Superior temporal gyrus (tissue), 1 donor: ENCODE results near the gene CPPED1.

Experiments used
- DNase-seq: peaks from one replicate; pipeline ENCODE4 v3.0.0-alpha.2; 2016; ENCODE audit errors: extremely low spot score

CPPED1 gene

DNA sequence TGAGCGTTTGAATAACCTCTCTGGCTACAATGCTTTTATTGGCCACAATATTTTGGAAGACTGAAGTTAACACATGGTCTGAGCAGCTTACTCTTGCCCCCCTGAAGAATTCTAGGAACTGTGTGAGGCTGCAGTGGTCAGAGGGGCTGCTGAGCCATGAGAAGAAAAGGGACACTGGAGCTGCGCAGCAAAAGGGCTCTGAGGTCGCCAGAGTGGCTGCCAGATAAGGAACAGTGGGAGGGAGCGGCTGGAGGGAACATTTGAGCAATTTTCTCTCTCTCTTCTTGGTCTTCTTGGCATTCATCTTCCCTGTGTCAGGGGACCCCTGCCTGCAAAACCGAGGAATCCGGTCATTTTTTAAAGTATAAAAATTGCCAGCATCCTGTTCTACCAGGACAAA is 66.1 kb downstream of the CPPED1 start:
- no peak for DNase-seq

DNA sequence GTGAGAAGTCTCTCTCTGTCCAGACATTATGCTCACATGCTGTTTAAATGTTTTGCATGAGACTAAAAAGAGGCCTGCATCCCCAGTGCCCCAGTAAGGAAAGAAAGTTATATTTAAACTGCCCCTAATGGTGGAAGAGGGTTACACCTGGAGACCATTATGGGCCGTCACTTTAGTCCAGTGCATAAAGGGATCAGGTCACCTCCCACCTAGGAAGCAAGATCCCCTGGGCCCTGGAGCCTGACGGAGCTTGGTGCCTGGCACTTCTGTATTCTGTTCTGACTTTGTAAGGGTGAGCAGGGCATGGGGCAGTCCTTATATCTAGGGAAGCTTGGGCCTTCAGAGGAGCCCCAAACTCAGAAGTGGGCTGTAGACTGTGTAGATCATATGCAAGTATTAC is 67.9 kb downstream of the CPPED1 start:
- DNase-seq = no peak

DNA sequence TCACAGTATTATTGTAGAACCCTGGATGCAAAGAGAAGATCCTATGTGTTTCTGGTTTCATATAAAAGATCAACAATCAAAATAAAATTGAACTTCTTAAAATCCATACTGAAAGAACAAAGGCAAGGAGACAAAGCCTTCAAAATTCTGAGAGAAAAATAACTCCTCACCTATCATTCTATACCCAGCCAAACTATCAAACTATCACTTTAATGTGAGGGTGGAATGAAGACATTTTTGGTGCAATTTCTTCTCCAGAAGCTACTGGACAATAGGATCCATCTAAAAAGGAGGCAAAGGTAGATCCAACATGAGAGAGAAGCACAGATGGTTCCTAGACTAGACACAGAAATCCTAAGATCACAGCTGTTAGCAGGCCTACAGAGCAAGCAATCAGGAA is 71.1 kb downstream of the CPPED1 start:
- DNase-seq = no peak

DNA sequence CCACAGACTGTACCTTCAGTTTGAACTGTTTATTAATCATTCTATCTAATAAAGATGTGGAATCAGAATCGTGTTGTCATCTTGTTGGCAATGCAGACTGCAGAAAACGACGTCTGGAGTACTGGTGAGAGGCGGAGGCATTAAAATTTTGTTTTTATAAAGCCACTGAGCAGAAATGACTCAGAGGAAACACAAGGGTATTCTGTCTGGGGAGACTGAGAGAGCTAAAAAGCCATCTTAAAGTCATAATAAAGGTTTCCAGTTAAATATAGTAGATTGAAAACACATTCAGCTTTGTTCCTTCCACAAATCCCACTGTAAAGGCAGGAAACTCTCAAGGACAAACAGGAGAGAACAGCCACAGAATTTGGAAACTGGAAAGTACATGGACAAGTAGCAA is 74.2 kb downstream of the CPPED1 start:
- no peak for DNase-seq

DNA sequence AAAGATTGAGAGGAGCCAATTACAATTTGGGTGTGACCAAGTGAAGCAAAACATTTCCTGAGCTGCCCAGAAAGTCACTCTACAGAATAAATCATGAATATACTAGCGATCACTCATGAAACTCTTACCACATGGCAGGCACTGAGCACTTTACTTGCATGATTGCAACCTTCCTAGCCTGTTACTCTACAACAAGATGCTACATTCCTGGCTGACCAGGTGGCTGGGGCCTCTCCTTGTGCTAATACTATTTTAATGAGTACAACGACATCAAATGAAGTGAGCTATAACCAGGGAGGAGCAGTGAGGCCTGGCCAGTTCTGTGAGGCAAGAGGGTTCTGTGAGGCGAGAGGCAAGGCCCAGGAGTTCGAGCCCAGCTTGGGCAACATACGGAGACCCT is 75.2 kb downstream of the CPPED1 start:
- DNase-seq = no peak

DNA sequence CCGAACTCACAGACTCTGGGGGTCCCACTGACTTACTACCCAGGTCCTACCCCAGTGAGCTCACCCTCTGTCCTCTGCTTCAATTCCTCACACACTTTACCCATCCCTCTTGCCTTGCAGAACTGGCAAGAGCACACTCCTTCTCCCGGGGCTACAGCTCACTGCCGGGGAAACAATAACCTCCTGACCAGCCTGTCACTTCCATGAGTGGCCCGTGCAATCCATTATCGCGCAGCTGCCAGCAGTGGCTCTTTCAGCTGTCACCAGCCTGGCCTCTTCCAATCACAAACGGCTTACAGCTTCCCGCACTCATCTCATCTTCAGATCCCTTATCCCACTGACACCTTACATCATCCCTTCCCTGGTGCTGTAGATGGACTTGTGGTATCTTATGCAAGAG is 79.5 kb downstream of the CPPED1 start:
- no peak for DNase-seq

DNA sequence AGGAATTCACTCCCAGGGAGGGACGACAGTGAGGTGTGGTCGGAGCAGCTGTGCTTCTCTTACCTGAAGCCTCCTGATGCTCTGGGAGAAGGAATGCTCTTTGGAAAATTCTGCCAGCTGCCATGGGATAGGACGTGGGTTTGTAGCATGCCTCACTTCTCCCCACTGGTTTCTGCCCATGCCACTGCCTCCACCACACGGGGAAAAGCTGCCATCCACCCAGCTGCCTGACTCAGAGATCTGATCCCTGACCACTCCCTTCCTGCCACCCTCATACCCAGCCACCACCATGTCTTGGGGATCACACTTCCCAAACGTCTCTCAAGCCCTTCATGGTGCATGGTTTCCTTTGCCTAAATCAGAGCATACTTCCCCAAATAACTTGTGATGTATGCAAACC is 80.0 kb downstream of the CPPED1 start:
- no peak for DNase-seq

DNA sequence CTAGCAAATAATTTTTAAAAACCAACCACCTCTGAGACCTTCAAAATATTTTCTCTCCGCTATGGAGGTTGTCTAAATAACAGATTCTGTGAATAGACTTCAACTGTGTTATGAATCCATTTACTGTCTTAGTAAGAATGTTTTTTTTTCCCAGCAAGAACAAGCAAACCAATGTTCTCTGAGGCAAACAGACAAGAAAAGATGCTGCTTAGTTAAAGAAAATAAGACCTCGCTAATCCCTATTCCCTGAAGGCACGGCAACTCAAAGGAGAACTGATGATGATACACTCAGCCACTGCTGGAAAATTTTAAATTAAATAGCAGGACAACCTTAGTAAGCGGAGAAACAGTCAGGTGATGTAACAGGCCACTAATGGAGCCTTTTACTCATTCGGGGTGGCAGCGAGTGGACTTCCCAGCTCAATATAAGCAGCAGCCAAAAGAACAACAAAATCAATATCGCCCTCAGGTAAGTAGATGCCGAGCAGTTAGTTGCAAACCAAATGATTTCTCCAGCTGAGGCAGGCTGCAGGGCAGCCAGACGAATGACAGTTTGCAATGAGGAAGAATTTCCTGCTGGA is 81.8 kb downstream of the CPPED1 start:
- DNase-seq = peak; percentile 67

DNA sequence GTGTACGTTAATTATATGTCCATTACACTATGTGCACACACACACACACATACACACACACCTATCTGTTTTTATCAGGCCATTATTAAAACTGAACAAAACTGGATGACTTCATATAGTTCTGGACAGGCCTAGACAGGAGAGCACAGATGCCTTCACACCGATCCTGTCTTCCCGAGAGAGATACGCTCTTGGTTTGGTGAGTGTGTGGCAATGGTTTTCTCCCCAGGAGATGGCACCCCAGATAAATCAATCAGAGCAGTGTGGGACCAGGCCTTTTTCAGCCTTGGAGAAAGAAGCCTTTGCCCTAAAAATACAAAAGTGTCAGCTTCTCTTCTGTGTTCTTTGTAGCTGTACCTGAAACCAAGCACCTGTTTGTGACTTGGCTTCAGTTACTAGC is 83.7 kb downstream of the CPPED1 start:
- peak; percentile 79 for DNase-seq

DNA sequence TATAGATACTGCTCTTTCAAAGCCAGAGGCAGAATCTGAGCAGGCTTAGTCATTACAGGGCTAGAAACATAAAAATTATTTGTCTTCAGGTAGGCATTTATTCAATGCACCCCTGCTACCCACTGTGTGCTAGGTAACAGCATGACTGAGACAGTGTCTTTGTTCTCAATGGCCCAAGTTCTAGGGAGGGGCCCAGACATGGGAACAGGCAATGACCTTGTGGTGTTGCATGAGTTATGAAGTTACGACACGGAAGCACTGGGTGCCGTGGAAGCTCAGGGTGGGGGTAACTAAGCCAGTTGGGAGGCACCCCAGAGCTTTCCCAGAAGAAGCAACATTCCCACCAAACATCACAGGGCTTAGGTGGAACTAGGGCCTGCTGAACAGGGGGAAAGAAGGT is 87.0 kb downstream of the CPPED1 start:
- DNase-seq = no peak

DNA sequence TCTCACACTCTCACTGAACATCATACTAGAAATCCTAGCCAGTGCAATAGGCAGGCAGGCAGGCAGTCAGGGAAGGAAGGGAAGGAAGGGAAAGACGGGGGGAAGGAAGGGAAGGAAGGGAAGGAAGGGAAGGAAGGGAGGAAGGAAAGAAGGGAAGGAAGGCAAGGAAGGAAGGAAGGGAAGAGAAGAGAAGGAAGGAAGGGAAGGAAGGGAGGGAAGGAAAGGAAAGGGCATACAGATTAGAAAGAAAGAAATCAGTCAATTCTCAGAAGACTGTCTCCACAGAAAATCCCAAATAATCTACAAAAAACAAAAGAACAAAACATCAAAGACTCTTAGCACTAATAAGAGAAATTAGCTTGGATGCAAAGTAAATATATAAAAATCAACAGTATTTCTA is 93.9 kb downstream of the CPPED1 start:
- DNase-seq = no peak

DNA sequence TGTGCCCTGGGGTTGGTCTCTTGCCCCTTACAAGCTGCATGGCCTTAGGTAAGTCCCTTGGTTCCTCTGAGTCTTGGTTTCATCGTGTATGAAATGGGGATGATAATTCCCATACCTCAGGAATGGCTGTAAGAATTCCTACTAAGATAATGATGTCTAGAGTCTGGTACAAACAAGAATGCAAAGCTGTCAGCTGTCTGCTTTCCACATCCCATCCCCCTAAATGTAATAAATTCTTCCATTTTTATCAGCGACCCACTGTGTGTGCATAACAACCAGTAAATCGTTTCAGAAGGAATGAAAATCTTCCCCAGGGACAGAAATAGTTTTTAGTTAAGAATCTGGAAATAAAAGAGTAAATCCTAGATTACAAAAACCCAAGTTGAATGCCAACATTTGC is 95.4 kb downstream of the CPPED1 start:
- no peak for DNase-seq

DNA sequence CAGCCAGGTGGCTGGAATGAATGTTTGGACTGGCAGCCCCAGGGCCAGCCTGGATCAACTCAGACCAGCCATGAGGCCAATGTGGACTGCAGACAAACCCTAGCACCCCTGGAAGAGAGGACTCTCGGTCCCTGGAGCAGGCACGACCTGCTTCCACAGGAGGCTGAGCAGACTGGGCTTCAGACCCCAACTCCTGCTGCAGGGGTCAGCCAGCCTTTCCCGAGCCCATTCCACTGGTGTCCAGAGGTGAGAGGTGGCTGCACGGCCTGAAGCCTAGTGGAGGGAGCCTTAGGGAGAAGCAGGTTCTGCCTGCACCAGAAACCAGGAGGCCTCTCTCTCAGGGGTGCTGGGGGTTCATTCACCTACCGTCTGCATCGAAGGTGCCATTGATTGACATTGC is 97.1 kb downstream of the CPPED1 start:
- DNase-seq = no peak

DNA sequence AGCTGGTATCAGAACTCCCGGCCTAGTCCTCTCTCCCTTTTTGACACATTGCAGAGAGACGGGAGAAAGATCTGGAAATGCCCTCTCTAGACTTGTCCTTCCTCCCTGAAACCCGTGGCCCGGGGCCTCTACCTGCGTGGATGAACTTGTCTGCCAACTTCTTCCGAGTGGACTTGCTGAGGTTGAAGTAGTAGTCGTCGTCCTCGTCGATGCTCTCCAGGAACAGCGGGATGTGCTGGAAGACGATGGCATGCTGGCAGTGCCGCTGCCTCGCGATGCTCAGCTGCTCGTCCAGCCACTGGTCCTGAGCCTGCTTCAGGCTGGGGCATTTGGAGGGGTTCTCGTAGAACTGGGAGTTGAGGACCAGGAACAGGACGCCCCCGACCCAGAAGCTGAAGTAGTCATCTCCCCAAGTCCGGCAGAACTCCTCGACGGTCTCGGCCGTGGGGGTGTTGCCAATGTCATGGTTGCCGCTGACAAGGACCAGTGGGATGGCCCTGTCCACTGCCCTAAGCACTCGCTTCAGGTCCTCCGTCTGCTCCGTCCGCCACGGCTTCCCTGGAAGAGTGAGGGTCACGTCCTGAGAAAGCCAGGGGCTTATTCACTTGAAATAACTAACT is 99.1 kb downstream of the CPPED1 start:
- DNase-seq = no peak

DNA sequence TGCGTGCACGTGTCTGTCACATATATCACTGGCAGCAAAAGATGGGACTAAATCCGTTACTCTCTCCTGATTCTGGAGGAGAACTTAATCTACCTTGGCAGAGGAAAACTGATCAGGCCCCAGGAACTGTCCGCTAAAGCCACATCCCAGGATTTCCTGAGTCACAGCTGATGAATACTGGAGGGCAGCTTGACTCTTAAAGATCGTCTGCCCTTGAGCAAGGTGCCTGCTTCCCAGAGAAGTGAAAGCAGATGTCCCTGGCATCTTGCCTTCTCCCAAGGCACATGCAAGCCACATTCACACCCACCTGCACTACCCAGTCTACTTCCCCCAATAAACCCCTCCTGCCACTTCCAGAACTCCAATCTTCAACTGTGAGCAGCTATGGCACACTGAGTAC is 99.8 kb downstream of the CPPED1 start:
- no peak for DNase-seq

DNA sequence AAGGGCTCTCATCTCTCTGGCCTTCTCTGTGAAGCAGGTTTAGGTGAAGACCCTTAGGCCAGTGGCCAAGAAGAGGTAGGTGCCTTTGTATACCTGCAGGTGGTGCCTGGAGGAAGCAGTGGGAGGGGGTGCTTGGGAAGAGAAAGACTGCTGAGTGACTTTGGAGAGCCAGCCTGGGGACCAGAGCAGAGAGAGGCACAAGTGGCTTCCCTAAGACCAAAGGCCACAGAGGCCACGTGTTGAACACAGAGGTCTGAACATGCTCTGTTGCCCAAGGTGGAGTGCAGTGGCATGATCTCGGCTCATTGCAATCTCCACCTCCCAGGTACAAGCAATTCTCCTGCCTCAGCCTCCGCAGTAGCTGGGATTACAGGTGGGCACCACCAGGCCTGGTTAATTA is 103.5 kb downstream of the CPPED1 start:
- no peak for DNase-seq

DNA sequence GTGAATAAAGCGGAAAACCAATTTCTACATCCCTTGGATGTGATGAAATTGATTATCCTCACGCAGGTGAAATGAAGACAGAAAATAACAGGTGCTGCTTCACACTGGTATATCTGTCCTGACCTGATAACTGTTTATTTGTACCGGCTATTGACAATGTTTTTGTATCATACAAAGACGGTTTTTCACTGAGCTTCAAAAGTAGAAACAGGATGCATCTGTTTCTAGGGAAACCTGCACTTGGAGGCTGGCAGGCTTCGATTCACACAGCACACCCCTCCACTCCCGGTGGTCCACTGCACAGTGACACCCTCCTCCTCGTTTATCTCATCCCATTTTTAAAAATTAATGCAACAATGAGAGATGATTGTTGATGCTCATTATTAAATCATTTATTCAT is 104.5 kb downstream of the CPPED1 start:
- no peak for DNase-seq

DNA sequence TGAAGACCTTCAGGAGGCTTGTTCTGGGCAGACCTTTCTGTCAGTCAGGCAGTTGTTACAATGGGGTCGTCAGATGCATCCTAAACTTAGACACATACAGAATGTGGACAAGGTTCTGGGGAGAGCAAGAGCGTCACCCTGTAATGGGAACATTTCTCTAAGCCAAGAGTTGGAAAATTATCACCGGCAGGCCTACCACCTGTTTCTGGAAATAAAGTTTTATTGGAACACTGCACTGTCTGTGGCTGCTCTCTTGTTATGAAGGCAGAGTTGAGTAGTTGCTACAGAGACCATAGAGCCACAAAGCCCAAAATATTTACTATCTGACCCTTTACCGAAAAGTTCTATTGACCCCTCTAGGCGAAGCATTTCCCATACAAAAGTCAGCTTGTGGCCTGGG is 106.2 kb downstream of the CPPED1 start:
- no peak for DNase-seq

DNA sequence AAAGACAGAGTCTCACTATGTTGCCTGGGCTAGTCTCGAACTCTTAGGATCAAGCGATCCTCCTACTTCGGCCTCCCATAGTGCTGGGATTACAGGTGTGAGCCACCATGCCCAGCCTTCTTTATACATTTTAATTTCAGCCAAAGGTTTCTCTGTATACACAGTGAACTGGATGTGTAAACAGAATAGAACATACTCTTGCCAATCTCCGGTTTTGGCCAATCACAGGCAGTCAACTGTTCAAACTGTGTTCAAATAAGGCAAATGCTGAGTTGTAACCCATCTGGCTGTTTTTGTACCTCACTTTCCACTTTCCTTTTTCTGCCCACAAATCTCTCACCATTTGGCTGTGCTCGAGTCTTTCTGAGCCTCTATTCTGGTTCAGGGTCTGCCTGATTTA is 108.2 kb downstream of the CPPED1 start:
- DNase-seq = no peak

DNA sequence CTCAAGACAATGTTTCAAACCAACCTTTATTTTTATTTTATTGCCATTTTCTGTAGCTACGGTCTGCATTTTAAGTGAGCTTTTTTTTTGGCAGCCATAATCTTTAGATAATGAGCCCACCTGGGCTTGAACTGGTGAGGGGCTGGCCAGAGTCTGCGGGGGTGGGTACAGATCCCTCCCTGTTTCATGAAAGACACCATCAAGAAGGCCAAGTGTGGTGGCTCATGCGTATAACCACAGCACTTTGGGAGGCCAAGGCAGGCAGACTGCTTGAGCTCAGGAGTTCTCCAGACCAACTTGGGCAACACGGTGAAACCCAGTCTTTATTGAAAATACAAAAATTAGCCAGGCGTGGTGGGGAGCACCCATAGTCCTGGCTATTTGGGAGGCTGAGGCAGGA is 113.7 kb downstream of the CPPED1 start:
- DNase-seq = no peak

DNA sequence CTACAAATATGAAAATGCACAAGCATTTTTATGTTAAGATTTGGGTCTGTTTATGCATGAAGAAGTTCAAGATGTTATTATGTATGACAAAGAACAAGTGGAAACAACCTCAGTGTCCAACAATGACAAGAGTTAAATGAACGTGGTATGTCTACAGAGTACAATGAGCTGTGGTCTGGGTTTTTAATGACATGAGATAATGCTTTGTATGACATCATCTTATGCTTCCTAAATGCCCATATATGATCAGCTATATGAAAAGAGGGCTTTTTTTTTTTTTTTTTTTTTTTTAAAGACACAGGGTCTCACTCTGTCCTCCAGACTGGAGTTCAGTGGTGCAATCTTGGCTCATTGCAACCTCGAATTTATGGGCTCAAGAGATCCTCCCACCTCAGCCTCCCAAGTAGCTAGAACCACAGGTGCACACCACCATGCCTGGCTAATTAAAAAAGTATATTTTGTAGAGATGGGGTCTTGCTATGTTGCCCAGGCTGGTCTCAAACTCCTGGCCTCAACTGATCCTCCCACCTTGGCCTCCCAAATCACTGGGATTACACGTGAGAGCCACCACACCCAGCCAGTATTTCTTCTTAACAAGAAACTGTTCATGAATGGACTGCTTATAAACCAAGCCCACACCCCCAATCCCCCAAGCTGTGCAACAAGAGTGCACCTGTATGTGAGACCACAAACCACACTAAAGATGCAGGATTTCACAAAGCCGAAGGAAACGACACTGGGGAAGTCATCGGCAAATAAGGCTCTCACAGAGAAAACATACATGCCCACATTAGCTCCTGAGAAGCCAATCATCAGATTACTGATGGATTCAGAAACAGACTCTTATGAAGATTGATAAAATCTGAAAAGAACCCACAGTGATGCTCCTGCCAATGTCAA is 114.5 kb downstream of the CPPED1 start:
- DNase-seq = no peak

DNA sequence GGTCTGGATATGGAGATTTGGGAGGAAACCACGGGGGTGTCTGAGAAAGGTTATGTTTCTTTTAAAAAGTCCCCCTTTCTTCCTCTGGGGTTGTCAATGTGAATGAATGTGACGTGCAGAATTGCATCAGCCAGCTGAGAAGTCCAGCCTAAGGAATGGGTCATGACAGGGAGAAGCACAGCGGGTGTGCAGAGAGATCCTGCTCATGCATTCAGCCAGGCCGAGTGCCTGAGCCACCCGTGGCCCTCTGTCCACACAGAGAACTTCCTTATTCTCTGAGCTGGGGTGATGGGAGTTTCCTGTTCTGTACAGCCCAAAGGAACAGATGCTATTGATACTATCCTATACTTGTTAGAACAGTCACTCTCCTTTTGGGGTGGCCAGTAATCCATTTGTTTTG is 117.9 kb downstream of the CPPED1 start:
- peak; percentile 30 for DNase-seq
